Head of caudate nucleus (tissue), 42 donors: ENCODE measurements around the gene RAB5IF.
"Not testable (repeated sequence)": the region's sequence is repeated elsewhere in the genome, so short reads cannot be mapped to it uniquely, and the experiment has no call there.

ENCODE experiments used
- DNase-seq, 42 donors: peaks; one replicate each; pipeline versions ENCODE4 v3.0.0 to v3.0.0-alpha.2; 2020 to 2021; ENCODE audit warnings: mixed read lengths in 7 of 42
- intact Hi-C: fragments of 100-400 bp; cut with DNase I; formaldehyde crosslinking; loops from one replicate; pipeline ENCODE4 v1.15.0; 2022

The RAB5IF gene

DNA sequence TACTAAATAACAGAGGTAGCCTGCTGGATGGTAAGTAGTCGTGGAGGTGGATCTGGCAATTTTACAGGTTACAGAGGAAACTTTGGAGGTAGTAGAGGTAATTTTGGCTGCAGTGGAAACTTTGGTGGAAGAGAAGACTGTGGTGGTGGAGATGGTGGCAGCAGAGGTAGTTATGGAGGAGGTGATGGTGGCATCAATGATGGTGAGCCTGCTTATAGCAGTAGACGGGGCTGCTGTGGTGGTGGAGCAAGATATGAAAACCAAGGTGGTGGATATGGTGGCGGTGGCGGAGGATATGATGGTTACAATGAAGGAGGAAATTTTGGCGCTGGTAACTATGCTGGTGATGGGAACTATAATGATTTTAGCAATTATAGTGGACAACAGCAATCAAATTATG is 15.3 kb downstream of the RAB5IF start:
- intact Hi-C loops: no loop called here

DNA sequence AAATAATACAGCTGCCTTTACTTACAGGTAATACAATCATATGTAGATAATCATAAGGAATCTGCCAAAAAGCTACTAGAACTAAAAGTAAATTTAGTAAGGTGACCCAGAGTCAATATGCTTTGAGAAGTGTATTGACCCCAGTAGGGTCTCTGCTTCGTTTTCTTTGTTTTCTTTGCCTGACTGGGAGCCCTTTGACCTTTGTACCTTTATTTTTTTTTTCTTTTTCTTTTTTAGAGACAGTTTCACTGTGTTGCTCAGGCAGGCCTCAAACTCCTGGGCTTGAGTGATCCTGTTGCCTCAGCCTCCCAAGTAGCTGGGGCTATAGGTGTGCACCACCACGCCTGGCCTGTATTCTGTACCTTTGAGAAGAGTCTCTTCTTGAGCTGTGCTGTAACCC is 17.9 kb downstream of the RAB5IF start:
- intact Hi-C loops: no loop called here
- no peak for DNase-seq

More for the DNA sequence above, 15.3 kb downstream of the RAB5IF start:
- no peak for DNase-seq

DNA sequence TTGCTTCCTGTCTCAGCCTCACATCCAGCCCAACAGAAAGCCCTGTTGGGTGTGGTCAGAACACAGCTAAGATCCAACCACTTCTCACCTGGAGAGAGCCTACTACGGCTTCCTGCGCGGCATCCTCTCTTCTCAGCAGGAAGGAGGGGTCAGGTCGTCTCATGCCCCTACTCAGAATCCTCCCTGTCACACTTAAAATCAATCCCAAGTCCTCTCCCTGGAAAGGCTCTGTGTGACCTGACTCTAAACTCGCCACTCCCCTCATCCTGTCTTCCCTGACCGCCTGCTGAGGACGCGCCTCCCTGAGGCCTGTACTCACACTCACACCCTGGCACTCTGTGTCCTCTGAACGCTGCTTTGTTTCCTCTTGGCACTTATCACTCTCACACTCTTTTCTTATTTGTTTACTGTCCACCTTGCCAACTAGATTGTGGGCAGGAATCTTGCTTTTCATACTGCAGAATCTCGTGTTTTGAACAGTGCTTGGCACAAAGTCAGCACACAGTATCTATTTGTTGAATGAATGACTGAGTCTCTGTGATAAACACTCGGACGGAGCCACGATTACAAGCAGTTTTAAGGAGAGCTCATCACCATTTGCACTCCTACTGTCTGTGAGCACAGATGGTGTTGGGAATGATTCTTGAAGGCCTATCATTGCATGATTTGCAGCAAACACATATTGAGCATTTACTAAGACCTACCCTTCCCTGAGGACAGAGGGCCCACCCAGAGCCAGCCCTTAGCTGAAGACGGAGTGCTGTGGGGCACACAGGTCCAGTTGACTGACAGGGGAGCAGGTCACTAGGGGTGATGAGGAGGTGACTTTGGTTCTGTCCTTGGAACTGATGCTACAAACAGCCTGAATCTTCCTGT is 18.7 kb downstream of the RAB5IF start:
- intact Hi-C loops: no loop called here
- no peak for DNase-seq

- no peak for DNase-seq
These were observed 19.4 kb downstream of the RAB5IF start for GRCh38 chr20:36624944-36625324.

GRCh38 chr20:36628076-36628475 is 22.5 kb downstream of the RAB5IF start:
- DNase-seq: no peak
- intact Hi-C loops: no loop called here

More at GRCh38 chr20:36624944-36625324, 19.4 kb downstream of the RAB5IF start:
- intact Hi-C loops: no loop called here

GRCh38 chr20:36629719-36630681 is 24.4 kb downstream of the RAB5IF start:
- intact Hi-C loops: no loop called here
- DNase-seq: no peak

DNA sequence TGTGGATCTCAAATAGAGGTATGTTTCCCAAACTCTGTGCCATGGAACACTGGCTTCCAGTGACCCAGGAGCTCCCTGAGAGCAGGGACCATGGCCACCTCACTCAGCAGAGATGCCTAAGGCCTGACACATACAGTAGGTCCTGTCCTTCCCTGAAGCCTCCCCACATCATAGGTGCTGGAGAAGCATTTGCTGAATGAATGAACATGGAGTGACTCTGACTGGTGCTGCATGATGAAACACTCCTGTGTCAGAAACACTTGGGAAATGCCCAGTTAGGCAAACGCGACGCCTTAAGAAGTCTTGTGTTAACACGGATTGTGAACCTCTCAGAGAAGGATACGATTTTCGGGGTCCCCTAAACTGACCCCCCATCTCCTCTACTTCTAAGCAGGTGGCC is 26.1 kb downstream of the RAB5IF start:
- intact Hi-C loops: no loop called here
- DNase-seq: no peak

GRCh38 chr20:36632147-36632486 is 26.5 kb downstream of the RAB5IF start:
- DNase-seq: no peak
- intact Hi-C loops: no loop called here

DNA sequence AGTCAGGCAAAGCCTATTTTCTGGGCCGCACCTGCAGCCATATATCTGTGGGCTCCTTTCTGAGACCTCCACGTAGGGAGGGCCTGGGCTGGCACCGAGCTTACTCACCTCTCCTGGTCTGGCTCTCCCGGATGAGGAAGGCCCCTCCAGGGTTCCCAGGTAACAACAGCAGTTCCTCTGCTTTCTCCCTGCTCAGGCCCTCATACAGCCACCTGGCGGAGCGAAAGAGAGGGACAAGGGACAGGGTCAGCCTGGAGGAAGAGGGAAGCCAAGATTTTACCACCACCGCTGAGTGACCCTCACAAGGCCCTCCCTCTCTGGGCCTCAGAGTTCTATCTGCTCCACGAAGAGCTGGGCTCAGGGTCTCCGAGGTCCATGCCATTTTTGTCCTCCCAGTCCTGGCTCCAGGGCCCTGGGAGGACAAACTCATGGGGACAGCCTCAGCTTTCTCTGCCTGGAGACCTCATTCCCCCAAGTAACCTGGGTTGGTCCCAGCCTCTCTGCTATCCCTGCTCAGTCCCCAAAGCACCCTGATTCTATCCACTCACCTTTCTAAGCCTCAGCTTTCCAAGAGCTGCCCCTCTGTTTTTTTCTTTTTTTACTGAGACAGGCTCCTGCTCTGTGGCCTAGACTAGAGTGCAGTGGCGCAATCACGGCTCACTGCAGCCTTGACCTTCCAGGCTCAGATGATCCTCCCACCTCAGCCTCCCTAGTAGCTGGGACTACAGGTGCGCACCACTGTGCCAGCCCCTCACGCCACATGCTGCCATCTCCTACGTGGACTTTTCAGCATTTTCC is 27.1 kb downstream of the RAB5IF start:
- intact Hi-C loops: no loop called here
- DNase-seq: no peak

DNA sequence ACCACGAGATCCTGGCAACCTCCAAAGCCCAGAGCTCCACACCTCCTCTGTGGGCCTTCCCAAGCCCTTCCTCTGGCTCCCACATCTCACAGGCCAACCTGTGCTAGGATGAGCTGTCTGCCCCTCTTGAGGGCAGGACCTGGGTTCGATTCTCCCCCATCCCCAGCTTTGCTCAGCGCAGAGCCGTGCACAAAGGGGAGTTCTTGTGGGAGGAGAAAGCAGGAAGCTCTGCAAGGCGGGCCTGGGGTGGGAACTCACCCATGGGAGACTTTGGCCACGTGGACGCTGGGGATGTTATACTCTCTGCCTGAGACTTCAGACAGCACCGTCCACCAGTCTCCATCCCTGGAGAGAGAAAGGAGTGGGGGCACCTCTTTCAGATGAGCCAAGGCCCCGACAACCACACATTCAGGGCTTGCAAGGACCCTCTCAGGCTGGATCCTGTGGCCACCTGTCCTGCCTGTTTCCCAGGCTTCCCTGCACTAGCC is 27.8 kb downstream of the RAB5IF start:
- intact Hi-C loops: no loop called here

GRCh38 chr20:36634342-36634741 is 28.8 kb downstream of the RAB5IF start:
- intact Hi-C loops: no loop called here
- DNase-seq: no peak

More for the DNA sequence above, 27.8 kb downstream of the RAB5IF start:
- DNase-seq: no peak

GRCh38 chr20:36638876-36639400 is 33.4 kb downstream of the RAB5IF start:
- DNase-seq, intact Hi-C loops: not testable (repeated sequence)

DNA sequence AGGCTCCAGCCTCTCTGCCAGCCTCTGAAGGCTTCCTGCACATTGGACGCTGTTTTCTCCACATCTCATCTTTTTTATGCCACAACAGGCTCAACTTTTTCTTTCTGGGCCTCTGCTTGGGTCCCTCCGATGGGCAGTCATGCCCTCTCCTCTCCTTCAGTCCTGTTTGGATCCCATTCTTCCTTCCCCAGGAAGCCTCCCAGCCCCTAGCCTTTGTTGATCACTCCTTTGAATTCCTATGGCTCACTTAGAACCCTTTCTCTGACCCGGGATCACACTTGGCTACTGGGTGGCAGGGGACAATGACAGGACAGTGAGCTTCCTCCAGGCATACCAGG is 35.9 kb downstream of the RAB5IF start:
- DNase-seq: no peak
- intact Hi-C loops: no loop called here

DNA sequence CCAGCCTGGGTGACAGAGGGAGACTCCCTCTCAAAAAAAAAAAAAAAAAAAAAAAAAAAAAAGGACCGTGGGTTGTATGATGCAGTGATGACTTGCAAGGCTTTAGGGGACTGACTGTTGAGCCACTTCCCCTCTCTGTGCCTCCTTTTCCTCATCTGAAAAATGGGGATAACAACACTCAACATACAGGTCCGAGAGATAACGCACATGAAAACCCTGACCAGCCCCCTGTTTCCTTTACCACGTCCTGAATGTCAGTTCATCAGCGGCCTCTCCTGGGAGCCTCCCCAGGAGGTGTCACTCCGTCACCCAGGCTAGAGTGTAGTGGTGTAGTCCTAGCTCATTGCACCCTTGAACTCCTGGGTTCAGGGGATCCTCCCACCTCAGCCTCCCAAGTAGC is 36.6 kb downstream of the RAB5IF start:
- intact Hi-C loops: no loop called here
- no peak for DNase-seq

GRCh38 chr20:36644032-36644705 is 38.6 kb downstream of the RAB5IF start:
- intact Hi-C loops: no loop called here
- DNase-seq: no peak

DNA sequence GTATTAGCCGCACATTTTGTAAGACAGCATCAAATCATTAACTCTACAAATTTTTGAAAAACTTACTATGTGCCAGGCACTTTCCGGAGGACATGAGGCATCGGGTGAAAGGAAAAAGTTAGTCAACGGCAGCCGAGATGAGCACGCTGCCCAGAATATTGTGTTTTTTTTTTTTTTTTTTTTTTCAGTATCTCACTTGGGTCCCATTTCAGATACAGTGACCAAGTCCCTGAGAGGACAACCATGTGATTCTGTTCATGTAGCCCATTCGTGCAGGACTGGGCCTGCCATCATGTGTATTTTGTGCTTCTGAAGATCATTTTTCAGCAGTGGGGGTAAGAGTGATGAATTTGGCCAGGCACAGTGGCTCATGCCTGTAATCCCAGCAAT is 39.1 kb downstream of the RAB5IF start:
- intact Hi-C loops: no loop called here
- no peak for DNase-seq

DNA sequence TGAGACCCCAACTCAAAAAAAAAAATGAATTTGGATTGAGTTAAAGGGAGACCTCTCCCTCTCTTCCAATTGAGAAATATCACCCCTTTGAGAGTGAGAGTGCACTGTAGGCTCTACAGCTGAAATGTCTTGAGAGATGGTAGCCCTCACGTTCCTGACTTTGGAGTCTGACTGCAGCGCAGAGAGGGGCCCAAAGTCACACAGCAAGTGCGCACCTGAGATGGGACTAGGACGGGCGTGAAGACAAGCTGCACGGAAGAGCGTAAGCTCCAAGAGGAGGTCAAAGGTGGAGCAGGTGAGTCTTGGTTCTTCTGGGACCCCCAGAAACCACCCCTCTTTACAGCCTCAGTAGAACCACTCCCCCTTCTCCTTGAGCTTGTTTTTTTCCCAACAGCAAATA is 39.8 kb downstream of the RAB5IF start:
- intact Hi-C loops: no loop called here
- DNase-seq: no peak

DNA sequence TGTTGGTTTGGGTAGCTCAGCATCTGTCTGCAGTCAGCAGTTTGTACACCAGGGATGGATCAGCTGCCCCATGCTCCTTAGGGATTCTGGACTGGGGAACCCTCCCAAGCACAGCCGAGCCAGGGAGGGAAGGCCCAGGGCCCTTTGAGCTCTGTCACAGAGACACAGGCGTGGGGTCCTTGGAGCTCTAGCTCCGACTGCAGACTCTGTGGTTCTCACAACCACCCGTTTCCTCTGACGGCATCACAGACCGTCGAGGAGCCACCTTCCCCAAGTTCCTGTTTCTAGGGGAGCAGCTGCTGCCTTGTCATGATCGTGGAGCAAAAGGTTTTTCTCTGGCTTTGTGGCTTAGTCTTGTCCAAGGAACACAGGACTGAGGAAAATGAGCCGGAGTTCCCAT is 40.4 kb downstream of the RAB5IF start, which contains the start of gene SLA2:
TSS of gene SLA2 (minus strand) at position 199 of the 400 bp plus-strand sequence. CDS start 4,861 bp downstream, outside the sequence.
- intact Hi-C loops: no loop called here
- DNase-seq: no peak
